ENCODE data around the gene MED26. TPM values are rescaled to one million over a fixed set of nuclear protein-coding genes. Genes with fewer than 3 reads are reported as not detected.

The MED26 gene
- total and polyA plus RNA-seq, 2 experiments from 2014 or later: 7.4 to 15.4 TPM

DNA sequence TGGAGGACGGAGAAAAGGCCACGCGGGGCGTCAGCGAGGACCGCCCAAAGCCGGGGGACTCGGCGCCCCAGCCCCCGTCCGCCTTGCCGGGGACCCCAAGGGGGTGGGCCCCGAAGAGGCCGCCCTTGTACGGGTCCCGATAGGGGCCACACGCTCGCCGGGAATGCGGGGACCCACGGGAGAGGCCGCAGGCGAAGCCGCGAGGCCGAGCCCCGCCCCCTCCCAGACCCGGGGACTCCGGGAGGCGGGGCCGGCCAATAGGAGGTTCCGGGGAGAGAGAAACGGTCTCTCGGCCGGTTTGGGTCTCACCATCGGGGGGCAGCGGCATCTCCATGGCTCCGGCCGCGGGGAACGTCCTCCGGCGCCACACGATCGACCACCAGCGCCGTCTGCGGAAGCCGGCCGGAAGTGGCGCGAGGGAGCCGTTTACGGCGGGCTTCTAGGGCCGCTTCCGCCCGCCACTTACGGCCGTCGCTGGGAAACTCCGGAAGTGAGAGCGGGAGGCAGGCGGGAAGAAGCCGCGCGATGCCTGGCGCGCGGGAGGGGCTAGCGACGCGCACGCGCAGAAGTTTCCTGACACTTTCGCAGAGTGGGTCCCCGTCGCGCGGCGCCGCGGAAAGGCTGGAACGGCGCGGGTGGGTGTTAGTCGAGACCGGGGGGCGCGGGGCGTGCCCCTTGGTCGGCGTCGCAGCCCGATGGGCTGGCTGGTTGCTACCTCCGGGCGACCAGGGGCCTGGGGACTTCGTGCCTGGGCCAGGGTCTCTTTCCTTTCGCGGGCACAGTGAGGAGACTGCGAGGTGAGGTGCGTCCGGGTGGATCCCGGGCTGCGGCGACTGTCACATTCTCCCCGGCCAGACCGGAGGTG, 85.7 kb downstream of the MED26 start, which contains the start of gene CHERP:
CHERP (minus strand) TSS at position 393 of the 865 bp plus-strand sequence; CDS start at position 334, 59 bp downstream.
- Histone ChIP-seq H3K4me3 (peak within 1 kb of the TSS; percentile 100), H3K27ac (ENCODE audit: low read depth) (peak within 1 kb of the TSS; percentile 88), H3K79me2 (replicated peaks; ENCODE audit: insufficient read depth) (peaks cover 69% of the 10 kb centered on the region), H4K20me1 (replicated peaks; ENCODE audit: insufficient read depth) (peaks cover 34% of the 10 kb centered on the region), H3K36me3 (ENCODE audit: insufficient read depth) (0 out of 2 replicates have a peak, but pooled peaks cover 5% of the 10 kb centered on the region), H3K9me2 (ENCODE audit: insufficient read depth) (no peaks in the 10 kb centered on the region), H3K4me1 (ENCODE audit: insufficient read depth) (peaks cover 11% of the 10 kb centered on the region), H3F3A (replicated peaks; ENCODE audit: low read depth) (0 out of 2 replicates have a peak, but pooled peaks cover 16% of the 10 kb centered on the region), H2AFZ (peak within 1 kb of the TSS; percentile 91), H3K27me3 (ENCODE audit: insufficient read depth) (no peaks in the 10 kb centered on the region), H3K4me2 (peak within 1 kb of the TSS; percentile 99)
- DNase-seq (ENCODE audit: low spot score) (peak; percentile 97), ATAC-seq (peak; percentile 85)
- H3K27ac Mint-ChIP-seq: peak within 1 kb of the TSS; percentile 95
- H3K36me3 Mint-ChIP-seq (ENCODE audit: low read depth): peaks cover 43% of the 10 kb centered on the region
- TF ChIP-seq, protein P1, sequence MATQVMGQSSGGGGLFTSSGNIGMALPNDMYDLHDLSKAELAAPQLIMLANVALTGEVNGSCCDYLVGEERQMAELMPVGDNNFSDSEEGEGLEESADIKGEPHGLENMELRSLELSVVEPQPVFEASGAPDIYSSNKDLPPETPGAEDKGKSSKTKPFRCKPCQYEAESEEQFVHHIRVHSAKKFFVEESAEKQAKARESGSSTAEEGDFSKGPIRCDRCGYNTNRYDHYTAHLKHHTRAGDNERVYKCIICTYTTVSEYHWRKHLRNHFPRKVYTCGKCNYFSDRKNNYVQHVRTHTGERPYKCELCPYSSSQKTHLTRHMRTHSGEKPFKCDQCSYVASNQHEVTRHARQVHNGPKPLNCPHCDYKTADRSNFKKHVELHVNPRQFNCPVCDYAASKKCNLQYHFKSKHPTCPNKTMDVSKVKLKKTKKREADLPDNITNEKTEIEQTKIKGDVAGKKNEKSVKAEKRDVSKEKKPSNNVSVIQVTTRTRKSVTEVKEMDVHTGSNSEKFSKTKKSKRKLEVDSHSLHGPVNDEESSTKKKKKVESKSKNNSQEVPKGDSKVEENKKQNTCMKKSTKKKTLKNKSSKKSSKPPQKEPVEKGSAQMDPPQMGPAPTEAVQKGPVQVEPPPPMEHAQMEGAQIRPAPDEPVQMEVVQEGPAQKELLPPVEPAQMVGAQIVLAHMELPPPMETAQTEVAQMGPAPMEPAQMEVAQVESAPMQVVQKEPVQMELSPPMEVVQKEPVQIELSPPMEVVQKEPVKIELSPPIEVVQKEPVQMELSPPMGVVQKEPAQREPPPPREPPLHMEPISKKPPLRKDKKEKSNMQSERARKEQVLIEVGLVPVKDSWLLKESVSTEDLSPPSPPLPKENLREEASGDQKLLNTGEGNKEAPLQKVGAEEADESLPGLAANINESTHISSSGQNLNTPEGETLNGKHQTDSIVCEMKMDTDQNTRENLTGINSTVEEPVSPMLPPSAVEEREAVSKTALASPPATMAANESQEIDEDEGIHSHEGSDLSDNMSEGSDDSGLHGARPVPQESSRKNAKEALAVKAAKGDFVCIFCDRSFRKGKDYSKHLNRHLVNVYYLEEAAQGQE (IDR thresholded peaks at IDR 0.05; ENCODE audit: unreplicated experiment): no peak
- TF ChIP-seq POLR2AphosphoS5 (IDR thresholded peaks at IDR 0.05; ENCODE audit: low read depth) (peak; percentile 91), ETS1 (IDR thresholded peaks at IDR 0.05) (peak; percentile 95), NANOG (IDR thresholded peaks at IDR 0.05; ENCODE audit: borderline replicate concordance) (no peak)
- H3K9me3 Mint-ChIP-seq: no peaks in the 10 kb centered on the region
- H3K4me3 Mint-ChIP-seq: peak within 1 kb of the TSS; percentile 97
- peaks cover 12% of the 10 kb centered on the region for H3K27me3 Mint-ChIP-seq (ENCODE audit: insufficient read depth, low read depth, poor library complexity)
- H3K4me1 Mint-ChIP-seq: peaks cover 20% of the 10 kb centered on the region

DNA sequence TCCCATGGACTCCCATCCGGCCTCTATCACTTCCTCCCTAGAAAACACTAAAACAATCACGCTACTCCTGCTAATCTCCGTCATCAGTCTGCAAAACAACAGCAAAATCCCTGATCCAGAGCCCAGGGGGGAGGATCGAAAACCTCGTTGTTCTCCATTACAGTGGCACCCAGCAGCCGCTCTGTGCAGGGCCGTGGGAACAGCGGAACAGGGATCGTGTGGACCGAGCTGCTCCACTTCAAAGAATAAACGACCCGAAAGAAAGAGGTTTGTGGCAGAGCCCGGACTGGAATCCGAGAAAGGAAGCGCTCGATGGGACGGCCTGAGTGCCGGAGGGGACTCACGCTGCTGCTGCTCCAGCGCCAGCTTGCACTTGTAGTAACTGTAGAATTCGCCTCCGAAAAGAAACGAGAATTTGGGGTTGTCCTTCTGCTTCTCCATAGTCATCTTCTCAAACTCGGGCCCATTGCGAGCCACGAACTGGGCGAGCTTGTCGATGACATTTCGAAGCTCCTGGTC, 86.4 kb downstream of the MED26 start:
- H3K4me1 Mint-ChIP-seq: peaks cover 20% of the 10 kb centered on the region
- peak overlapping the region; percentile 88 for H3K27ac ChIP-seq (ENCODE audit: low read depth)
- H2AFZ ChIP-seq: no peak overlapping the region; the same call in 1 of the 2 replicates
- no peak for TF ChIP-seq CTCF (conservative IDR thresholded peaks at IDR 0.05; ENCODE audit: low read depth in 2 of 2)
- TF ChIP-seq, protein P2, sequence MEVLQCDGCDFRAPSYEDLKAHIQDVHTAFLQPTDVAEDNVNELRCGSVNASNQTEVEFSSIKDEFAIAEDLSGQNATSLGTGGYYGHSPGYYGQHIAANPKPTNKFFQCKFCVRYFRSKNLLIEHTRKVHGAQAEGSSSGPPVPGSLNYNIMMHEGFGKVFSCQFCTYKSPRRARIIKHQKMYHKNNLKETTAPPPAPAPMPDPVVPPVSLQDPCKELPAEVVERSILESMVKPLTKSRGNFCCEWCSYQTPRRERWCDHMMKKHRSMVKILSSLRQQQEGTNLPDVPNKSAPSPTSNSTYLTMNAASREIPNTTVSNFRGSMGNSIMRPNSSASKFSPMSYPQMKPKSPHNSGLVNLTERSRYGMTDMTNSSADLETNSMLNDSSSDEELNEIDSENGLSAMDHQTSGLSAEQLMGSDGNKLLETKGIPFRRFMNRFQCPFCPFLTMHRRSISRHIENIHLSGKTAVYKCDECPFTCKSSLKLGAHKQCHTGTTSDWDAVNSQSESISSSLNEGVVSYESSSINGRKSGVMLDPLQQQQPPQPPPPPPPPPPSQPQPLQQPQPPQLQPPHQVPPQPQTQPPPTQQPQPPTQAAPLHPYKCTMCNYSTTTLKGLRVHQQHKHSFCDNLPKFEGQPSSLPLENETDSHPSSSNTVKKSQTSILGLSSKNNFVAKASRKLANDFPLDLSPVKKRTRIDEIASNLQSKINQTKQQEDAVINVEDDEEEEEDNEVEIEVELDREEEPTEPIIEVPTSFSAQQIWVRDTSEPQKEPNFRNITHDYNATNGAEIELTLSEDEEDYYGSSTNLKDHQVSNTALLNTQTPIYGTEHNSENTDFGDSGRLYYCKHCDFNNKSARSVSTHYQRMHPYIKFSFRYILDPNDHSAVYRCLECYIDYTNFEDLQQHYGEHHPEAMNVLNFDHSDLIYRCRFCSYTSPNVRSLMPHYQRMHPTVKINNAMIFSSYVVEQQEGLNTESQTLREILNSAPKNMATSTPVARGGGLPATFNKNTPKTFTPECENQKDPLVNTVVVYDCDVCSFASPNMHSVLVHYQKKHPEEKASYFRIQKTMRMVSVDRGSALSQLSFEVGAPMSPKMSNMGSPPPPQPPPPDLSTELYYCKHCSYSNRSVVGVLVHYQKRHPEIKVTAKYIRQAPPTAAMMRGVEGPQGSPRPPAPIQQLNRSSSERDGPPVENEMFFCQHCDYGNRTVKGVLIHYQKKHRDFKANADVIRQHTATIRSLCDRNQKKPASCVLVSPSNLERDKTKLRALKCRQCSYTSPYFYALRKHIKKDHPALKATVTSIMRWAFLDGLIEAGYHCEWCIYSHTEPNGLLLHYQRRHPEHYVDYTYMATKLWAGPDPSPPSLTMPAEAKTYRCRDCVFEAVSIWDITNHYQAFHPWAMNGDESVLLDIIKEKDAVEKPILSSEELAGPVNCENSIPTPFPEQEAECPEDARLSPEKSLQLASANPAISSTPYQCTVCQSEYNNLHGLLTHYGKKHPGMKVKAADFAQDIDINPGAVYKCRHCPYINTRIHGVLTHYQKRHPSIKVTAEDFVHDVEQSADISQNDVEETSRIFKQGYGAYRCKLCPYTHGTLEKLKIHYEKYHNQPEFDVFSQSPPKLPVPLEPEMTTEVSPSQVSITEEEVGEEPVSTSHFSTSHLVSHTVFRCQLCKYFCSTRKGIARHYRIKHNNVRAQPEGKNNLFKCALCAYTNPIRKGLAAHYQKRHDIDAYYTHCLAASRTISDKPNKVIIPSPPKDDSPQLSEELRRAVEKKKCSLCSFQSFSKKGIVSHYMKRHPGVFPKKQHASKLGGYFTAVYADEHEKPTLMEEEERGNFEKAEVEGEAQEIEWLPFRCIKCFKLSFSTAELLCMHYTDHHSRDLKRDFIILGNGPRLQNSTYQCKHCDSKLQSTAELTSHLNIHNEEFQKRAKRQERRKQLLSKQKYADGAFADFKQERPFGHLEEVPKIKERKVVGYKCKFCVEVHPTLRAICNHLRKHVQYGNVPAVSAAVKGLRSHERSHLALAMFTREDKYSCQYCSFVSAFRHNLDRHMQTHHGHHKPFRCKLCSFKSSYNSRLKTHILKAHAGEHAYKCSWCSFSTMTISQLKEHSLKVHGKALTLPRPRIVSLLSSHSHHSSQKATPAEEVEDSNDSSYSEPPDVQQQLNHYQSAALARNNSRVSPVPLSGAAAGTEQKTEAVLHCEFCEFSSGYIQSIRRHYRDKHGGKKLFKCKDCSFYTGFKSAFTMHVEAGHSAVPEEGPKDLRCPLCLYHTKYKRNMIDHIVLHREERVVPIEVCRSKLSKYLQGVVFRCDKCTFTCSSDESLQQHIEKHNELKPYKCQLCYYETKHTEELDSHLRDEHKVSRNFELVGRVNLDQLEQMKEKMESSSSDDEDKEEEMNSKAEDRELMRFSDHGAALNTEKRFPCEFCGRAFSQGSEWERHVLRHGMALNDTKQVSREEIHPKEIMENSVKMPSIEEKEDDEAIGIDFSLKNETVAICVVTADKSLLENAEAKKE (CRISPR knock-in tag; IDR thresholded peaks at IDR 0.05): no peak

More for the DNA sequence above, 86.4 kb downstream of the MED26 start:
- Histone ChIP-seq H3K4me2 (peak overlapping the region; percentile 99), H4K20me1 (replicated peaks; ENCODE audit: insufficient read depth) (peaks cover 39% of the 10 kb centered on the region), H3K4me1 (ENCODE audit: insufficient read depth) (peaks cover 11% of the 10 kb centered on the region), H3K4me3 (peak overlapping the region; percentile 100), H3K79me2 (replicated peaks; ENCODE audit: insufficient read depth) (peaks cover 76% of the 10 kb centered on the region), H3K36me3 (ENCODE audit: insufficient read depth) (0 out of 2 replicates have a peak, but pooled peaks cover 5% of the 10 kb centered on the region), H3K9me2 (ENCODE audit: insufficient read depth) (no peaks in the 10 kb centered on the region), H3K27me3 (ENCODE audit: insufficient read depth) (no peaks in the 10 kb centered on the region), H3F3A (replicated peaks; ENCODE audit: low read depth) (0 out of 2 replicates have a peak, but pooled peaks cover 16% of the 10 kb centered on the region)
- no peaks in the 10 kb centered on the region for H3K9me3 Mint-ChIP-seq
- ATAC-seq (no peak; the same call in 2 of the 3 replicates), DNase-seq (ENCODE audit: low spot score) (peak; percentile 48)
- peaks cover 46% of the 10 kb centered on the region for H3K36me3 Mint-ChIP-seq (ENCODE audit: low read depth)
- H3K4me3 Mint-ChIP-seq: peak overlapping the region; percentile 97
- peaks cover 10% of the 10 kb centered on the region for H3K27me3 Mint-ChIP-seq (ENCODE audit: insufficient read depth, low read depth, poor library complexity)
- H3K27ac Mint-ChIP-seq: peak overlapping the region; percentile 66
